ENCODE results near the gene PRDX3. TPM values are rescaled to one million over a fixed set of nuclear protein-coding genes. Genes with fewer than 3 reads are reported as not detected.

Gene PRDX3
- total RNA-seq, 1 experiment from 2014 or later, result 94.4 TPM

GRCh38 chr10:119149729-119150128 is 28.9 kb downstream of the PRDX3 start:
- no TSS peak for BruUV-seq (replicated peaks)
- Mint-ChIP-seq H3K27me3 (ENCODE audit: insufficient read depth, unreplicated experiment) (no peaks in the 10 kb centered on the region), H3K36me3 (ENCODE audit: insufficient read depth, unreplicated experiment) (peaks cover 88% of the 10 kb centered on the region), H3K4me3 (ENCODE audit: unreplicated experiment) (no peak overlapping the region), H3K27ac (ENCODE audit: low read depth, unreplicated experiment) (no peak overlapping the region), H3K4me1 (ENCODE audit: insufficient read depth, unreplicated experiment) (no peaks in the 10 kb centered on the region), H3K9me3 (ENCODE audit: unreplicated experiment) (no peaks in the 10 kb centered on the region)
- no peak for DNase-seq (ENCODE audit: unreplicated experiment)
- intact Hi-C loops (cut with micrococcal nuclease), result no loop called here
- CTCF ChIA-PET, result no interaction called here
- TF ChIP-seq, protein P1, sequence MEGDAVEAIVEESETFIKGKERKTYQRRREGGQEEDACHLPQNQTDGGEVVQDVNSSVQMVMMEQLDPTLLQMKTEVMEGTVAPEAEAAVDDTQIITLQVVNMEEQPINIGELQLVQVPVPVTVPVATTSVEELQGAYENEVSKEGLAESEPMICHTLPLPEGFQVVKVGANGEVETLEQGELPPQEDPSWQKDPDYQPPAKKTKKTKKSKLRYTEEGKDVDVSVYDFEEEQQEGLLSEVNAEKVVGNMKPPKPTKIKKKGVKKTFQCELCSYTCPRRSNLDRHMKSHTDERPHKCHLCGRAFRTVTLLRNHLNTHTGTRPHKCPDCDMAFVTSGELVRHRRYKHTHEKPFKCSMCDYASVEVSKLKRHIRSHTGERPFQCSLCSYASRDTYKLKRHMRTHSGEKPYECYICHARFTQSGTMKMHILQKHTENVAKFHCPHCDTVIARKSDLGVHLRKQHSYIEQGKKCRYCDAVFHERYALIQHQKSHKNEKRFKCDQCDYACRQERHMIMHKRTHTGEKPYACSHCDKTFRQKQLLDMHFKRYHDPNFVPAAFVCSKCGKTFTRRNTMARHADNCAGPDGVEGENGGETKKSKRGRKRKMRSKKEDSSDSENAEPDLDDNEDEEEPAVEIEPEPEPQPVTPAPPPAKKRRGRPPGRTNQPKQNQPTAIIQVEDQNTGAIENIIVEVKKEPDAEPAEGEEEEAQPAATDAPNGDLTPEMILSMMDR (IDR thresholded peaks at IDR 0.05; ENCODE audit: unreplicated experiment), result no peak
- POLR2A ChIA-PET, result no interaction called here

GRCh38 chr10:119149157-119149556 is 29.5 kb downstream of the PRDX3 start:
- Mint-ChIP-seq H3K4me3 (ENCODE audit: unreplicated experiment) (no peak overlapping the region), H3K4me1 (ENCODE audit: insufficient read depth, unreplicated experiment) (no peaks in the 10 kb centered on the region), H3K9me3 (ENCODE audit: unreplicated experiment) (no peaks in the 10 kb centered on the region), H3K36me3 (ENCODE audit: insufficient read depth, unreplicated experiment) (peaks cover 88% of the 10 kb centered on the region), H3K27me3 (ENCODE audit: insufficient read depth, unreplicated experiment) (no peaks in the 10 kb centered on the region), H3K27ac (ENCODE audit: low read depth, unreplicated experiment) (no peak overlapping the region)
- intact Hi-C loops (cut with micrococcal nuclease), result no loop called here
- no peak for DNase-seq (ENCODE audit: unreplicated experiment)
- no TSS peak for BruUV-seq (replicated peaks)
- TF ChIP-seq, protein P1 (IDR thresholded peaks at IDR 0.05; ENCODE audit: unreplicated experiment), result no peak
- ChIA-PET CTCF (interaction anchor here (0.7 kb wide), 1 partner anchor 50 kb away, joined by 3 read pairs; no protein-coding TSS in a partner anchor), POLR2A (no interaction called here)

DNA sequence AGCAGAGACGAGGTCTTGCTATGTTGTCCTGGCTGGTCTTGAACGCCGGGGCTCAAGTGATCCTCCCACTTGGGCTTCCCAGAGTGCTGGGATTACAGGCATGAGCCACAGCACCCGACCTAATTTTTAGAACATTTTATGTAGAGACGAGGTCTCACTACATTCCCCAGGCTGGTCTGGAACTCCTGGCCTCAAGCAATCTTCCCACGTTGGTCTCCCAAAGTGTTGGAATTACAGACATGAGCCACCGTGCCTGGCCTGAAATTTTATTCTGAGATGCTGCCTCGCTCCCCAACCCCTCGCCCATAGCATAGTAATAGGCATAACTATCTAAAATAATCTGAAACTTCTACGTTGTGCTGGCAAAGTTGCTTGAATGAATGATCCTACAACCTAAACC is 35.0 kb downstream of the PRDX3 start:
- DNase-seq (ENCODE audit: unreplicated experiment), result no peak
- intact Hi-C loops (cut with micrococcal nuclease), result no loop called here
- no peaks in the 10 kb centered on the region for H3K27me3 Mint-ChIP-seq (ENCODE audit: insufficient read depth, unreplicated experiment)
- H3K36me3 Mint-ChIP-seq (ENCODE audit: insufficient read depth, unreplicated experiment), result peaks cover 76% of the 10 kb centered on the region
- no peak overlapping the region for H3K27ac Mint-ChIP-seq (ENCODE audit: low read depth, unreplicated experiment)
- no peaks in the 10 kb centered on the region for H3K4me1 Mint-ChIP-seq (ENCODE audit: insufficient read depth, unreplicated experiment)
- ChIA-PET CTCF (no interaction called here), POLR2A (no interaction called here)
- no peak overlapping the region for H3K4me3 Mint-ChIP-seq (ENCODE audit: unreplicated experiment)
- TF ChIP-seq, protein P1 (IDR thresholded peaks at IDR 0.05; ENCODE audit: unreplicated experiment), result no peak
- H3K9me3 Mint-ChIP-seq (ENCODE audit: unreplicated experiment), result no peaks in the 10 kb centered on the region
- no TSS peak for BruUV-seq (replicated peaks)

DNA sequence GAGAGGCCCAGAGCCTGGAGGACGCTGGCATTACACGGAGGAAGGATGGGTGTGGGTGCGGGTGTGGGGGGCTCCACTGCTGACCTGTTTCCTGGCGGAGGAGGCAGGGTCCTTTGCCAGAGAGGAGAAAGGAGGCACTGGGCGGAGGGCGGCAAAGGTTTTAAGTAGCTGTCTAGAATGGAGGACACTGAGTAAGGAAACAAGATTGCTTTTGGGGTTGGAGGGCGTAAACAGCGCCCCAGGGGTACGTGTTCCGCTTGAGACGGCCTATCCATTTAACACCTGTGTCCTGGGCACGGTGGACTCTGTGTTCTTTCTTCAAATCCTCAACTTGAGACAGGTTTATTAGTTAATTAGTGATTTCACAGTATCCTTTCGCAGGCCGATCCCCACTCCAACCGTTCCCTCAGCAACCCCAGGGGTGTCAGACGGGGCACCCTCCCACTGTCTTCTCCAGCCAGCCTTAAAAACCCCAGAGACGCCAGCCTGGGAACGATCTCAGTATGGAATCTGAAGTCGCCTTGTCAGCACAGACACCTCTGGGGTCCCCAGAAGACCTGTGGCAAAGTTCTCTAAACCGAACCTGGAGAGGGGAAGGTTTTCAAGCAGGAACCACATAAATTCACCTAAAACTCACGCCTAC is 37.9 kb downstream of the PRDX3 start:
- DNase-seq (ENCODE audit: unreplicated experiment), result no peak
- H3K27ac Mint-ChIP-seq (ENCODE audit: low read depth, unreplicated experiment), result no peak overlapping the region
- POLR2A ChIA-PET, result no interaction called here
- no peaks in the 10 kb centered on the region for H3K4me1 Mint-ChIP-seq (ENCODE audit: insufficient read depth, unreplicated experiment)
- intact Hi-C loops (cut with micrococcal nuclease), result no loop called here
- no TSS peak for BruUV-seq (replicated peaks)
- no peaks in the 10 kb centered on the region for H3K27me3 Mint-ChIP-seq (ENCODE audit: insufficient read depth, unreplicated experiment)
- TF ChIP-seq, protein P1 (IDR thresholded peaks at IDR 0.05; ENCODE audit: unreplicated experiment), result no peak
- no peak overlapping the region for H3K4me3 Mint-ChIP-seq (ENCODE audit: unreplicated experiment)
- H3K9me3 Mint-ChIP-seq (ENCODE audit: unreplicated experiment), result no peaks in the 10 kb centered on the region
- H3K36me3 Mint-ChIP-seq (ENCODE audit: insufficient read depth, unreplicated experiment), result peaks cover 68% of the 10 kb centered on the region
- CTCF ChIA-PET, result no interaction called here
